NT2/D1 (cell line): Measurements from ENCODE around the gene MED12L.

ENCODE experiments used
- DNase-seq: peaks from one replicate; pipeline ENCODE4 v3.0.0-alpha.2; 2011; ENCODE audit warnings: low read depth, low spot score
- H3K27me3 ChIP-seq: 2 replicates; pipeline ENCODE4 v1.6.0; 2011; ENCODE audit warnings: mild to moderate bottlenecking; ENCODE audit not compliant: insufficient read length, insufficient read depth
- H3K36me3 ChIP-seq: 2 replicates; pipeline ENCODE4 v1.6.1; 2011; ENCODE audit warnings: mild to moderate bottlenecking, low read length, mixed read lengths; ENCODE audit not compliant: insufficient read depth, insufficient read length
- H3K4me1 ChIP-seq: 2 replicates; pipeline ENCODE4 v1.5.1; 2011; ENCODE audit not compliant: insufficient read depth, insufficient read length
- H3K4me3 ChIP-seq: 2 replicates; pipeline ENCODE4 v1.5.1; 2011; ENCODE audit warnings: low read depth; ENCODE audit not compliant: insufficient read length
- H3K9ac ChIP-seq: 2 replicates; pipeline ENCODE4 v1.6.0; 2011; ENCODE audit warnings: low read depth; ENCODE audit not compliant: insufficient read length
- H3K9me3 ChIP-seq: 2 replicates; pipeline ENCODE4 v1.5.1; 2011; ENCODE audit warnings: mild to moderate bottlenecking, low read length; ENCODE audit not compliant: insufficient read depth
- SUZ12 ChIP-seq: IDR thresholded peaks from 2 replicates; pipeline ENCODE4 v1.6.1; 2011; ENCODE audit not compliant: insufficient read length, insufficient read depth; ENCODE audit errors: extremely low read depth
- YY1 ChIP-seq: IDR thresholded peaks from 2 replicates; pipeline ENCODE4 v1.6.1; 2011; ENCODE audit not compliant: insufficient read length, insufficient read depth
- ZNF274 ChIP-seq: IDR thresholded peaks from 2 replicates; pipeline ENCODE4 v1.6.1; 2011; ENCODE audit warnings: mild to moderate bottlenecking, low read depth, low read length

Gene MED12L

GRCh38 chr3:151109286-151109800, 23.9 kb downstream of the MED12L start:
- DNase-seq: no peak
- Histone ChIP-seq H3K36me3 (no peaks in the 10 kb centered on the region), H3K4me1 (no peaks in the 10 kb centered on the region), H3K9me3 (no peaks in the 10 kb centered on the region), H3K9ac (no peak overlapping the region), H3K27me3 (no peaks in the 10 kb centered on the region), H3K4me3 (no peak overlapping the region)
- TF ChIP-seq YY1: no peak
- TF ChIP-seq SUZ12: no peak
- TF ChIP-seq ZNF274: no peak

- H3K27me3 ChIP-seq: no peaks in the 10 kb centered on the region
- no peaks in the 10 kb centered on the region for H3K36me3 ChIP-seq
- no peaks in the 10 kb centered on the region for H3K4me1 ChIP-seq
- H3K4me3 ChIP-seq: no peak overlapping the region
- DNase-seq: no peak
- TF ChIP-seq YY1 (no peak), ZNF274 (no peak), SUZ12 (no peak)
- H3K9ac ChIP-seq: no peak overlapping the region
- no peaks in the 10 kb centered on the region for H3K9me3 ChIP-seq
These were observed 27.3 kb downstream of the MED12L start for GRCh38 chr3:151112731-151113130.

GRCh38 chr3:151113343-151113742, 27.9 kb downstream of the MED12L start:
- no peak overlapping the region for H3K9ac ChIP-seq
- no peak for DNase-seq
- H3K9me3 ChIP-seq: no peaks in the 10 kb centered on the region
- no peak overlapping the region for H3K4me3 ChIP-seq
- no peaks in the 10 kb centered on the region for H3K4me1 ChIP-seq
- no peaks in the 10 kb centered on the region for H3K36me3 ChIP-seq
- no peak for TF ChIP-seq YY1
- TF ChIP-seq SUZ12: no peak
- no peak for TF ChIP-seq ZNF274
- no peaks in the 10 kb centered on the region for H3K27me3 ChIP-seq

- no peak for DNase-seq
- no peak for TF ChIP-seq SUZ12
- TF ChIP-seq ZNF274: no peak
- TF ChIP-seq YY1: no peak
- Histone ChIP-seq H3K36me3 (no peaks in the 10 kb centered on the region), H3K27me3 (no peaks in the 10 kb centered on the region), H3K9ac (no peak overlapping the region), H3K9me3 (no peaks in the 10 kb centered on the region), H3K4me3 (no peak overlapping the region), H3K4me1 (no peaks in the 10 kb centered on the region)
These were observed 31.6 kb downstream of the MED12L start for GRCh38 chr3:151117047-151117446.

GRCh38 chr3:151119188-151119587, 33.7 kb downstream of the MED12L start:
- Histone ChIP-seq H3K4me1 (no peaks in the 10 kb centered on the region), H3K9ac (no peak overlapping the region), H3K9me3 (no peaks in the 10 kb centered on the region), H3K27me3 (no peaks in the 10 kb centered on the region), H3K36me3 (no peaks in the 10 kb centered on the region), H3K4me3 (no peak overlapping the region)
- TF ChIP-seq SUZ12 (no peak), ZNF274 (no peak), YY1 (no peak)
- no peak for DNase-seq

- Histone ChIP-seq H3K4me1 (no peaks in the 10 kb centered on the region), H3K36me3 (no peaks in the 10 kb centered on the region), H3K9ac (no peak overlapping the region), H3K27me3 (no peaks in the 10 kb centered on the region), H3K4me3 (no peak overlapping the region), H3K9me3 (no peaks in the 10 kb centered on the region)
- no peak for DNase-seq
- no peak for TF ChIP-seq SUZ12
- no peak for TF ChIP-seq ZNF274
- TF ChIP-seq YY1: no peak
These were observed 34.9 kb downstream of the MED12L start for GRCh38 chr3:151120409-151120808.

- H3K27me3 ChIP-seq: no peaks in the 10 kb centered on the region
- no peak overlapping the region for H3K9ac ChIP-seq
- H3K4me1 ChIP-seq: no peaks in the 10 kb centered on the region
- TF ChIP-seq YY1: no peak
- TF ChIP-seq ZNF274: no peak
- no peak for TF ChIP-seq SUZ12
- no peak for DNase-seq
- no peaks in the 10 kb centered on the region for H3K9me3 ChIP-seq
- no peaks in the 10 kb centered on the region for H3K36me3 ChIP-seq
- no peak overlapping the region for H3K4me3 ChIP-seq
These were observed 35.6 kb downstream of the MED12L start for GRCh38 chr3:151121016-151121415.
